Measurements from ENCODE around the gene LILRB3.
"Not testable (repeated sequence)": the region's sequence is repeated elsewhere in the genome, so short reads cannot be mapped to it uniquely, and the experiment has no call there.

The LILRB3 gene

DNA sequence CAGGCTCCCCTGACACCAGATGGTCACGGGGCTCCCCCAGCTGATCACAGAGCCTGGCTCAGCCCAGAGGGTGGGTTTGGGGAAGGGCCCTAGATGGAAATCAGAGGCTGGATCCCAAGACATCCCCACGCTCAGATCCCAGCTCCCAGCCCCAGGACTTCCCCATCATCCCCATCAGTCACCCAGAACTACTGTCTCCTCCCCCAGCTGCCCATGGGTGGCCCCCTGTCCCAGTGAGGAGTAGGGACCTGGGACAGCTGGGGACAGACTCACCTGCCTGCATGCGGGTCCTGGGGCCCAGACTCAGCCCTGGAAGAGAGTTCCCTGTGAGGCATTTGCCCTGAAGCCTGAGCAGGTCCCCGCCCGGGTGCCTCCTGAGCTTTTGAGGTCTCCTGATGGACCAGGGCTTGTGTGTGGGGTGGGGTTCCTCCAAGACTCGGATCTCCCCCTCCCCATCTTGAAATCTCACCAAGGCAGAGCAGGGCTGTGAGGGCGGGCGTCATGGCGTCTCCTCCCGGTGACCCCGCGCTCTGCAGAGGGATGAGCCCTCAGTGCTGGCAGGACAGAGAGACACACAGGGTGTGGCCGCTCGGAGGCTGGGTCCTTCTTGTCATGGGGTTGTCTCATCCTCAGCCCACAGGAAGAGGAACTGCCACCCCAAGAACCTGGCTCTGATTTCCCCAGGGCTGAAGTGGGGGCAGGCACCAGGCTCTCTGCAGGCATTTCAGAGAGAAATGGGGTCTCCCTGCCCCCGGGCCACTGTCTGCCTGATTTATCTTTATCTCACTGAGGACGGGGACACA, at the start of gene LILRB3:
TSS of gene LILRB3 (minus strand) at position 534 of the 803 bp plus-strand sequence. CDS start at position 503, 31 bp downstream.
- H3K36me3 ChIP-seq (ENCODE audit: control insufficient read depth, insufficient read depth, low read length); H3K9ac ChIP-seq (ENCODE audit: low read length); H3K4me1 ChIP-seq (ENCODE audit: control insufficient read depth, insufficient read depth, low read length); H3K27me3 ChIP-seq (ENCODE audit: control insufficient read depth, insufficient read depth, low read length); H3K9me3 ChIP-seq (ENCODE audit: control insufficient read depth, low read length); H3K4me3 ChIP-seq (ENCODE audit: low read length): not testable (repeated sequence)

GRCh38 chr19:54272181-54272580, 49.4 kb upstream of the LILRB3 start:
- H3K4me1 ChIP-seq (ENCODE audit: control insufficient read depth, insufficient read depth, low read length); H3K4me3 ChIP-seq (ENCODE audit: low read length); H3K9ac ChIP-seq (ENCODE audit: low read length); H3K27me3 ChIP-seq (ENCODE audit: control insufficient read depth, insufficient read depth, low read length); H3K9me3 ChIP-seq (ENCODE audit: control insufficient read depth, low read length); H3K36me3 ChIP-seq (ENCODE audit: control insufficient read depth, insufficient read depth, low read length): not testable (repeated sequence)

- not testable (repeated sequence) for H3K4me1 ChIP-seq (ENCODE audit: control insufficient read depth, insufficient read depth, low read length); H3K36me3 ChIP-seq (ENCODE audit: control insufficient read depth, insufficient read depth, low read length); H3K27me3 ChIP-seq (ENCODE audit: control insufficient read depth, insufficient read depth, low read length); H3K9ac ChIP-seq (ENCODE audit: low read length); H3K4me3 ChIP-seq (ENCODE audit: low read length); H3K9me3 ChIP-seq (ENCODE audit: control insufficient read depth, low read length)
Measured at GRCh38 chr19:54271587-54271986, 48.8 kb upstream of the LILRB3 start.

DNA sequence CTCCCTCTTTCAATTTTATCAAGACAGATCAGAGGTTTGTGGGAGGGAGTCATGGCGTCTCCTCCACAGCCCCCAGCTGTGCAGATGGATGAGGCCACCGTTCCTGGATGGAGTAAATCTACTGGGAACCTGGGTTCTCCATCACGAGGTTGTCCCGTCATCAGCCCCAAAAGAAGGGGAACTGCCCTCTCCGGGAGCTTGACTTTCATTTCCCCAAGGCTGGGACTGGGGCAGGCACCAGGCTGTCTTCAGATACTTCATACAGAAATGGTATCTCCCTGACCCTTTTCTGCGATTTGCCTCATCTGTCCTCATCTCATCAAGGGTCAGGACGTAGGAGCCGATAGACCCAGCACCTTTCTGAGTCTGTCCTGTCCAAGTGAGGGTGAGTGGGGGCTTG, 48.3 kb upstream of the LILRB3 start:
- Histone ChIP-seq H3K36me3 (ENCODE audit: control insufficient read depth, insufficient read depth, low read length) (no peaks in the 10 kb centered on the region), H3K4me1 (ENCODE audit: control insufficient read depth, insufficient read depth, low read length) (no peaks in the 10 kb centered on the region), H3K27me3 (ENCODE audit: control insufficient read depth, insufficient read depth, low read length) (no peaks in the 10 kb centered on the region), H3K9ac (ENCODE audit: low read length) (no peak overlapping the region), H3K9me3 (ENCODE audit: control insufficient read depth, low read length) (no peaks in the 10 kb centered on the region), H3K4me3 (ENCODE audit: low read length) (no peak overlapping the region)

- no peak overlapping the region for H3K9ac ChIP-seq (ENCODE audit: low read length)
- H3K9me3 ChIP-seq (ENCODE audit: control insufficient read depth, low read length) = no peaks in the 10 kb centered on the region
- no peaks in the 10 kb centered on the region for H3K4me1 ChIP-seq (ENCODE audit: control insufficient read depth, insufficient read depth, low read length)
- H3K36me3 ChIP-seq (ENCODE audit: control insufficient read depth, insufficient read depth, low read length) = no peaks in the 10 kb centered on the region
- no peaks in the 10 kb centered on the region for H3K27me3 ChIP-seq (ENCODE audit: control insufficient read depth, insufficient read depth, low read length)
- no peak overlapping the region for H3K4me3 ChIP-seq (ENCODE audit: low read length)
Measured at GRCh38 chr19:54268936-54269335, 46.1 kb upstream of the LILRB3 start.

GRCh38 chr19:54266133-54266532, 43.3 kb upstream of the LILRB3 start:
- Histone ChIP-seq H3K9me3 (ENCODE audit: control insufficient read depth, low read length) (no peaks in the 10 kb centered on the region), H3K27me3 (ENCODE audit: control insufficient read depth, insufficient read depth, low read length) (no peaks in the 10 kb centered on the region), H3K36me3 (ENCODE audit: control insufficient read depth, insufficient read depth, low read length) (no peaks in the 10 kb centered on the region), H3K4me1 (ENCODE audit: control insufficient read depth, insufficient read depth, low read length) (no peaks in the 10 kb centered on the region), H3K4me3 (ENCODE audit: low read length) (no peak overlapping the region), H3K9ac (ENCODE audit: low read length) (no peak overlapping the region)

DNA sequence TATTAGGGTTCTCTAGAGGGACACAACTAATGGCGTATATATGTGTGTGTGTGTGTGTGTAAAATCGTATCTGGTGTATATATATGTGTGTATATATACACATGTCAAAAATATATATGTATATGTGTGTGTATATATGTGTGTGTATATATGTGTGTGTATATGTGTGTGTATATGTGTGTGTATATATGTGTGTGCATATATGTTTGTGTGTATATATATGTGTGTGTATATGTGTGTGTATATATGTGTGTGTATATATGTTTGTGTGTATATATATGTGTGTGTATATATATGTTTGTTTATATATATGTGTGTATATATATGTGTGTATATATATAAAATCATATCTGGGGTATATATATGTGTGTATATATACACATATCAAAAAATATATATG, 39.7 kb upstream of the LILRB3 start:
- Histone ChIP-seq H3K4me3 (ENCODE audit: low read length) (no peak overlapping the region), H3K9me3 (ENCODE audit: control insufficient read depth, low read length) (no peaks in the 10 kb centered on the region), H3K27me3 (ENCODE audit: control insufficient read depth, insufficient read depth, low read length) (no peaks in the 10 kb centered on the region), H3K4me1 (ENCODE audit: control insufficient read depth, insufficient read depth, low read length) (no peaks in the 10 kb centered on the region), H3K36me3 (ENCODE audit: control insufficient read depth, insufficient read depth, low read length) (no peaks in the 10 kb centered on the region), H3K9ac (ENCODE audit: low read length) (no peak overlapping the region)

GRCh38 chr19:54262066-54262465, 39.3 kb upstream of the LILRB3 start:
- Histone ChIP-seq H3K9ac (ENCODE audit: low read length) (no peak overlapping the region), H3K27me3 (ENCODE audit: control insufficient read depth, insufficient read depth, low read length) (no peaks in the 10 kb centered on the region), H3K36me3 (ENCODE audit: control insufficient read depth, insufficient read depth, low read length) (no peaks in the 10 kb centered on the region), H3K9me3 (ENCODE audit: control insufficient read depth, low read length) (no peaks in the 10 kb centered on the region), H3K4me3 (ENCODE audit: low read length) (no peak overlapping the region), H3K4me1 (ENCODE audit: control insufficient read depth, insufficient read depth, low read length) (no peaks in the 10 kb centered on the region)

- Histone ChIP-seq H3K9me3 (ENCODE audit: control insufficient read depth, low read length) (no peaks in the 10 kb centered on the region), H3K27me3 (ENCODE audit: control insufficient read depth, insufficient read depth, low read length) (peaks cover 8% of the 10 kb centered on the region), H3K36me3 (ENCODE audit: control insufficient read depth, insufficient read depth, low read length) (no peaks in the 10 kb centered on the region), H3K4me1 (ENCODE audit: control insufficient read depth, insufficient read depth, low read length) (no peaks in the 10 kb centered on the region), H3K9ac (ENCODE audit: low read length) (no peak within 1 kb of the TSS), H3K4me3 (ENCODE audit: low read length) (no peak within 1 kb of the TSS)
Measured at GRCh38 chr19:54257116-54257480, 34.3 kb upstream of the LILRB3 start, which contains the start of gene LILRB5. LILRB5 (minus strand) TSS chr19:54257273; CDS start chr19:54257193, 80 bp downstream.

DNA sequence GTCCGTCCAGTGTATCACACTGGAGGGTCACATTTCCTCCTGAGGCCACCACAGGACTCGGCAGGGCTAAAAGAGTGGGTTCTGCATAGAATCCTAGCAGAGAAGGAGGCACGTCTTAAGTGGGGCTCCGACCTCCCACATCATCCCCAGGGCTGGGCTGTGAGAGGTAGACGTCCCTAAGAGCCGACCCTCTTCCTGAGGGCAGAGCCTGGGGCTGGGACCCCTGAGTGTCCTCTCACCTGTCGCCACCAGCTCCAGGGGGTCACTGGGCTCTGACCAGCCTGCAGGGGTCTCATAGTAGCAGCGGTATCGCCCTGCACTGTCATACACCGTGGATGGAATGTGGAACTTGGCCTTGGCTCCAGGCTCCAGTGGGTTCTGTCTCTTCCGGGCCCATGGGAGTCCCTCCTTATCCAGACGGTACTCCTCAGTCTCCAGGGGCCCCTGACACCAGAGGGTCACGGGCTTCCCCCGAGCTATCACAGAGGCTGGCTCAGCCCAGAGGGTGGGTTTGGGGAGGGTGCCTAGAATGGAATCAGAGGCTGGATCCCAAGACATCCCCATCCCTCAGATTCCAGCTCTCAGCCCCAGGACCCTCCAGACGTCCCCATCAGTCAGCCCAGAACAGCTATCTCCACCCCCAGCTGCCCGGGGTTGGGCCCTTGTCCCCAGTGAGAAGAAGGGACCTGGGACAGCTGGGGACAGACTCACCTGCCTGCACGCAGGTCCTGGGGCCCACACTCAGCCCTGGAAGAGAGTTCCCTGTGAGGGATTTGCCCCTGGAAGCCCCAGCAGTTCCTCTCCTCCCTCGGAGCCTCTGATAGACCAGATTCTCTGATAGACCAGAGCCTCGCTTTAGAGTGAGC, 33.7 kb upstream of the LILRB3 start:
- Histone ChIP-seq H3K9ac (ENCODE audit: low read length) (no peak overlapping the region), H3K9me3 (ENCODE audit: control insufficient read depth, low read length) (no peaks in the 10 kb centered on the region), H3K4me3 (ENCODE audit: low read length) (no peak overlapping the region), H3K4me1 (ENCODE audit: control insufficient read depth, insufficient read depth, low read length) (no peaks in the 10 kb centered on the region), H3K27me3 (ENCODE audit: control insufficient read depth, insufficient read depth, low read length) (peaks cover 9% of the 10 kb centered on the region), H3K36me3 (ENCODE audit: control insufficient read depth, insufficient read depth, low read length) (no peaks in the 10 kb centered on the region)

DNA sequence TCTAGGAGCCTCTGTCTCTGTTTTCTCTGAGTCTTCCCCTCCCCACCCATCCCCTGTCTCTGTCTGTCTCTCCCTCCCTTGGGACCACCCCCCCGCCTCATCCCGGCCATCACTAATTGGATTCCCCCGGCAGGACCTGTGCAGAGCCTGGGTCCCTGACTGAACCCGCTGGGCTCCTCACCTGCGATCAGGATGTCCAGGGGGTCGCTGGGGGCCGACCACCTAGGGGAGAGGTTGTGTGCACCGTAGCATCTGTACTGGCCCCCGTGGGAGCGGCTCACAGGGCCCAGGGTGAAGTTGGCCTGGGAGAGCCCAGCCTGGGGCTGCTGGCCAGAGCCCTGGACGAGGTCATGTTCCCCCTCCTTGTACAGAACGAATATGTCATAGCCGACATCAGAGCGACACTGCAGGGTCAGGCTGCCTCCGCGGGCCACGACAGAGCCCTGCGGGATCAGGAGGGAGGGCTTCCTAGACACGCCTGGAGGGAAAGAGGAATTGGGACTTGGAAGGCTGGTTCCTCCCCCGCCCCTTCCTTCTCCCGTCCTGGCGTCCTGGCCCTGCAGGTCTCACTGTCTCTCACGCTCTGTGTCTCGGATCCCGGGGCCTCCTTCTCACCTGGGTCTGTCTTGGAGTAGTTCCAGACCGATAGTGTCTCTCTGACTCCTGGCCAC, 32.4 kb upstream of the LILRB3 start:
- Histone ChIP-seq H3K9ac (ENCODE audit: low read length) (no peak overlapping the region), H3K36me3 (ENCODE audit: control insufficient read depth, insufficient read depth, low read length) (no peaks in the 10 kb centered on the region), H3K9me3 (ENCODE audit: control insufficient read depth, low read length) (no peaks in the 10 kb centered on the region), H3K27me3 (ENCODE audit: control insufficient read depth, insufficient read depth, low read length) (peaks cover 9% of the 10 kb centered on the region), H3K4me3 (ENCODE audit: low read length) (no peak overlapping the region), H3K4me1 (ENCODE audit: control insufficient read depth, insufficient read depth, low read length) (no peaks in the 10 kb centered on the region)
